22Rv1 (cell line): ENCODE results near the gene ATXN1.

Source experiments
- ZFX ChIP-seq: fragments of 450-650 bp; IDR thresholded peaks from 2 replicates; pipeline ENCODE4 v1.6.1; 2017; ENCODE audit warnings: antibody characterized with exemption, borderline replicate concordance
- TF ChIP-seq, protein P1 (sequence below): fragments of 450-650 bp; IDR thresholded peaks from 2 replicates; pipeline ENCODE4 v1.5.1; 2017; ENCODE audit warnings: mild to moderate bottlenecking

DNA sequence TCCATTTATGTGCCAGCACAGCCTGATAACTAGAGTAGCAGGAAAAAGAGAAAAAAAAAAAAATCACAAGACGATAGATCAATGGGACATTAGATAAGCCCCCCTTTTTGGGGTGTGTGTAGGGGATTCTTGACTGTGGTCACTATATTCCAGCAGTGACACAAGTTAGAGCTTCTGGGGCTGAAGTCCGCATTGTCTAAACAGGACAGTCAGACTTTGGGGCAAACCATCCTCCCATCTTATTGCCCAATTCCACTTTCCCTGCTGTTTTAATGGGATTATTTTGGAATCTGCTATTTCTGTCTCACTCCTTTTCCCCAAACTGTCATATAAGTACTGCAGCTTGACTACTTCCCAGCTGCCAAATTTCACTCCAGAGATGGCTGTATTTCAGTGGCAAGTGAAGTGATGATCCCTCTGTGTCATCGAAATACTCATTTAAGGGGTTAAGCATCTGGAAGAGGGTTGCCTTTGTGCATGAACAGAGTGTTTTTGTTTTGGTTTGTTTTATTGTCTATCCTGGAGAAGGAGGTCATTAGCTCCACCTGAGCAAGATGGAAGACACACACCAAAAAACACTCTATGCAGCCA, 182.5 kb downstream of the ATXN1 start:
- TF ChIP-seq, protein P1, sequence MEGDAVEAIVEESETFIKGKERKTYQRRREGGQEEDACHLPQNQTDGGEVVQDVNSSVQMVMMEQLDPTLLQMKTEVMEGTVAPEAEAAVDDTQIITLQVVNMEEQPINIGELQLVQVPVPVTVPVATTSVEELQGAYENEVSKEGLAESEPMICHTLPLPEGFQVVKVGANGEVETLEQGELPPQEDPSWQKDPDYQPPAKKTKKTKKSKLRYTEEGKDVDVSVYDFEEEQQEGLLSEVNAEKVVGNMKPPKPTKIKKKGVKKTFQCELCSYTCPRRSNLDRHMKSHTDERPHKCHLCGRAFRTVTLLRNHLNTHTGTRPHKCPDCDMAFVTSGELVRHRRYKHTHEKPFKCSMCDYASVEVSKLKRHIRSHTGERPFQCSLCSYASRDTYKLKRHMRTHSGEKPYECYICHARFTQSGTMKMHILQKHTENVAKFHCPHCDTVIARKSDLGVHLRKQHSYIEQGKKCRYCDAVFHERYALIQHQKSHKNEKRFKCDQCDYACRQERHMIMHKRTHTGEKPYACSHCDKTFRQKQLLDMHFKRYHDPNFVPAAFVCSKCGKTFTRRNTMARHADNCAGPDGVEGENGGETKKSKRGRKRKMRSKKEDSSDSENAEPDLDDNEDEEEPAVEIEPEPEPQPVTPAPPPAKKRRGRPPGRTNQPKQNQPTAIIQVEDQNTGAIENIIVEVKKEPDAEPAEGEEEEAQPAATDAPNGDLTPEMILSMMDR = no peak
- TF ChIP-seq ZFX = no peak
